ENCODE measurements around the gene IFNW1. TPM values are rescaled to one million over a fixed set of nuclear protein-coding genes. Genes with fewer than 3 reads are reported as not detected.
A peak's percentile ranks its signal among the peaks of the same experiment; 100 is the strongest.
"Not testable (repeated sequence)": the region's sequence is repeated elsewhere in the genome, so short reads cannot be mapped to it uniquely, and the experiment has no call there.

IFNW1 gene
- total RNA-seq, result not detected

DNA sequence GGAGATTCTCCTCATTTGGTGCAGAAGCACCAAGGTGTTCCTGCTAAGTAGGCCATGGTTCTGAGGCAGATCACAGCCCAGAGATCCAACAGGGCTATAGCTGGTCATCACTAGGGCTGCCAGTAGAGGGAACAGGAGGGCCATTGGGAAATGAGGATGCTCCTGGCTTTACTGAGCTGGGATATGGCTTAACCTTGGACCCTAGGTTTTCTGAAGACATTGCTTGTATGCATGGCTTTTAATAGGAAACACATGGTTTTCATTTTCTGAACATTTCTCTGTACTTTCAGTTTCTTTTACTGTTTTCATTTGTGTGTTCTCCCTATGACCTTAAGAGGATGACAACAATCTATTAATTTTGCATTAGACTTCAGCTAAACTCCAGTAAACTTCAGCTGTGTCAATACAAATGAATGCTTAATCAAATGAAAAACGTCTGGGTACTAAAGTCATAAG is at the start of gene IFNW1:
Gene IFNW1 (minus strand): TSS at position 406 of the 456 bp plus-strand sequence. CDS start 262 bp downstream, at position 144.
- POLR2A ChIA-PET, result no interaction called here
- Mint-ChIP-seq H3K27me3 (no peaks in the 10 kb centered on the region), H3K4me1 (peaks cover 39% of the 10 kb centered on the region), H3K4me3 (no peak within 1 kb of the TSS), H3K9me3 (peaks cover 8% of the 10 kb centered on the region), H3K36me3 (ENCODE audit: low read depth) (peaks cover 17% of the 10 kb centered on the region), H3K27ac (no peak within 1 kb of the TSS)
- no peak for DNase-seq
- CTCF ChIA-PET, result interaction anchor here (1.3 kb wide), 1 partner anchor 12 kb away, joined by 3 read pairs; no protein-coding TSS in a partner anchor

DNA sequence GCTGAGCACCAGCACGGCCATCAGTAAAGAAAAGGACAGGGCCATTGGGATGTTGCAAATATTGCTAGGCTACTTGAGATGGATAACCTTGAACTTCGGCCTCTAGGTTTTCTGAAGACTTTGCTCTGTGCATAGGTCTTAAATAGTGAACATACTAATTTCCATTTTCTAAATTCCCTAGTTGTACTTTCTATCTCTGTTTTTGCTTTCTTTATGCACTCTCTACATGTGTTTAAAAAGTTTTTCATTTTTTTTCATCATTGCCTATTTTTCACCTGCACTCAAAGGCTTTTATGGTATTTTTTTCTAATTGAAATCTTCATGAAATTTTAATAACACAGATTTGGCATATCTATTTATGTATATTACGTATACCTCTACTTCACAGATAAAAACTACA is 45.9 kb upstream of the IFNW1 start, which contains the start of gene IFNA4:
Gene IFNA4 (minus strand): TSS at position 101 of the 400 bp plus-strand sequence. CDS start 56 bp downstream, at position 45.
- CTCF ChIA-PET; DNase-seq; H3K36me3 Mint-ChIP-seq (ENCODE audit: low read depth); POLR2A ChIA-PET; H3K4me3 Mint-ChIP-seq; H3K27ac Mint-ChIP-seq; H3K4me1 Mint-ChIP-seq; H3K9me3 Mint-ChIP-seq: not testable (repeated sequence)
- H3K27me3 Mint-ChIP-seq, result peaks cover 20% of the 10 kb centered on the region

DNA sequence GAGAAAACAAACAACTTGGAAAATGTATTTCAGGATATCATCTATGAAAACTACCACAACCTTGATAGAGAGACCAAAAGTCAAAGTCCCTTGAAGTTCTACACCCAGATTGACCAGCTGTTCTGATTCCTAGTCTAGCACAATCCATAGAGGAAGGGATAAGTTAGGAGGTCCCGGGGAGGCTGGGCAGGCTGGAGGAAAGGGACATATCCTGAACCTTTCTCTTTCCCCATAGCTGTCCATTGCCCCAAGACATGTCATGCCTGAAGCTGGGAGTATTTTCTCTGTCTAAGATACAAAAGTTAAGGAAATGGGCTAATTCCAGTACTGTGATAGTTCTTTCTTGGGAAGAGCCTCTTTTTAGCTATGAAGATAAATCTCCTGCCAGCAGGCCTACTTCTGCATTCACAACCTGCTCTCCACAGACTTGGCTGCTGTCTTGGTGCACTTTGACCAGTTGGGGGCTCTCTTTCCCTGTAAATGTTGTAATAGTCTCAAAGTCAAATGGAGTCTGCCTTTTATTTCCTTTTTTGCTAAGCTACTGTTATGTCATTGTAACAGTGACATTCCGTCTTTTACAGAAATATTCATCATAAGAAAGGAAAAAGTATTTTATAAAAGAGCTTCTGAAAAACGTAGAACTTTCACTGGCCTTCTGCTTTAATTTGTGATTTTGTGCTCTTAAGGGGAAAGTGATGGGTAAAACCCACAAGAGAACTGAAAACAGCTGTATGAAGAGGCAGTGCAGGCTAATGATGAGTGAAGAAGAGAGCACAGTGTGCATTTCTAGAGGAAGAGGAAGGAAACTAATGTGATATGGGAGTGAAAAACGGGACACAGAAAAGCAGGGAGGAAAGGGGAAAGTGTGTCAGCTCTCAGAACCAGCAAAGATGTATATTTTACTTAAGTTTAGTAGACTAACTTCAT is 41.4 kb upstream of the IFNW1 start:
- H3K9me3 Mint-ChIP-seq; H3K36me3 Mint-ChIP-seq (ENCODE audit: low read depth); H3K4me3 Mint-ChIP-seq; POLR2A ChIA-PET; H3K4me1 Mint-ChIP-seq; H3K27ac Mint-ChIP-seq: not testable (repeated sequence)
- H3K27me3 Mint-ChIP-seq, result peaks cover 18% of the 10 kb centered on the region
- CTCF ChIA-PET, result interaction anchor here (0.6 to 3.8 kb wide), 23 partner anchors 9 to 605 kb away, joined by 3 to 21 read pairs (median 4); partner anchors contain the start of gene IFNA21
- DNase-seq, result peak; percentile 37

DNA sequence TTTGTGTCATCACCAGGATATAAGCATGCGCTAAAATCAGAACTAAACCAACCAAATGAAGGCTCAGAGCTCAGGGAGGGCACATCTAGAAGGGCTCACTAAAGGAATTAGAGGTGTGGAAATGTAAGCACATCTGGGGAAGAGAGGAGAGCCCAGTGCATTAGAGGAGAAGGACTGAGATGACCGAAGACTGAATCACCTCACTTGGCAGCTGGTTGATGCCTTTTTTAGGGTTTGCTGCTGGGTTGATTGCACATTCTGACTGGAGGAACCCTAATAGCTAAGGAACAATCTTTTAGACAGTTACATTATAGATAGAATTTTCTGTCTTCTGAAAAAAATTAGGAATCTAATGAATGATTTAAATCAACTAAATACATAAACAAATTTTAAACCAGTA is 33.0 kb upstream of the IFNW1 start:
- no peak for DNase-seq
- ChIA-PET CTCF (interaction anchor here (2.0 to 2.3 kb wide), 2 partner anchors 8 to 20 kb away, joined by 7 to 15 read pairs; no protein-coding TSS in a partner anchor), POLR2A (no interaction called here)
- Mint-ChIP-seq H3K9me3 (no peaks in the 10 kb centered on the region), H3K27me3 (peaks cover 16% of the 10 kb centered on the region), H3K27ac (no peak overlapping the region), H3K36me3 (ENCODE audit: low read depth) (no peaks in the 10 kb centered on the region), H3K4me1 (no peaks in the 10 kb centered on the region), H3K4me3 (no peak overlapping the region)

DNA sequence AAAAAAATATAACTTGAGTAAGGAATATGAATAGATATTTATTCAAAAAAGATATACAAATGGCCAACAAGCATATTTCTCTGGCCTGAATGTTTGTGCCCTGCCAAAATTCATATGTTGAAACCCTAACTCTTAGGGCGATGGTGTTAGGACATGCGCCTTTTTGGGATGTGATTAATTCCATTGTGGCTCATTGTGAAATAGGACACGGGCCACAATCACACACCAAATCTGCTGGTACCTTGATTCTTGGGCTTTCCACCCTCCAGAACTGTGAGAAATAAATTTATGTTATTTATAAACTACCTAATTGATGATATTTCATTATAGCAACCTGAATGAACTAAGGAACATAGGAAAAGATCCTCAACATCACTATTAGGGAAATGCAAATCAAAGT is 30.5 kb upstream of the IFNW1 start:
- POLR2A ChIA-PET, result no interaction called here
- Mint-ChIP-seq H3K4me3 (no peak overlapping the region), H3K9me3 (no peaks in the 10 kb centered on the region), H3K27ac (no peak overlapping the region), H3K4me1 (no peaks in the 10 kb centered on the region), H3K36me3 (ENCODE audit: low read depth) (no peaks in the 10 kb centered on the region), H3K27me3 (peaks cover 19% of the 10 kb centered on the region)
- CTCF ChIA-PET, result no interaction called here
- no peak for DNase-seq

DNA sequence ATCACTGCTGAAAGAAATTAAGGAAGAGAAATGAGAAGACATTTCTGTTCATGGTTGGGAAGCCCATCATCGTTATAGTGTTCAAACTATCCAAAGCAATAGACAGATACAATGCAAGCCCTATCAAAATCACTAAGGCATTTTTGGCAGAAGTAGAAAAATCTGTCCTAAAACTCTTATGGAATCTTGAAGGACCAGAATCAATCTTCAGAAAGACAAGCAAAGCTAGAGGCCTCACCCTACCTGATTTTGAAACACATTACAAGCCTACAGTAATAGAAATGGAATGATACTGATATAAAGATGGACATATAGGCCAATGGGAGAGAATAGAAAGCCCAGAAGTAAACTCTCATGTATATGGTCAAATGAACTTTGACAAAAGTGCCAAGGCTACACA is 29.7 kb upstream of the IFNW1 start:
- Mint-ChIP-seq H3K4me3 (no peak overlapping the region), H3K9me3 (no peaks in the 10 kb centered on the region), H3K36me3 (ENCODE audit: low read depth) (no peaks in the 10 kb centered on the region), H3K27ac (no peak overlapping the region), H3K27me3 (peaks cover 19% of the 10 kb centered on the region), H3K4me1 (no peaks in the 10 kb centered on the region)
- DNase-seq, result no peak
- ChIA-PET POLR2A (no interaction called here), CTCF (no interaction called here)

DNA sequence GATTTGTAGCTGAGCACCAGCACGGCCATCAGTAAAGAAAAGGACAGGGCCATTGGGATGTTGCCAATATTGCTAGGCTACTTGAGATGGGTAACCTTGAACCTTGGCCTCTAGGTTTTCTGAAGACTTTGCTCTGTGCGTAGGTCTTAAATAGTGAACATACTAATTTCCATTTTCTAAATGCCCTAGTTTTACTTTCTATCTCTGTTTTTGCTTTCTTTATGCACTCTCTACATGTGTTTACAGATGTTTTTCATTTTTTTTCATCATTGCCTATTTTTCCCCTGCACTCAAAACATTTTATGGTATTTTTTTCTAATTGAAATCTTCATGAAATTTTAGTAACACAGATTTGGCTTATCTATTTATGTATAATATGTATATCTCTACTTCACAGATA is 24.9 kb upstream of the IFNW1 start, which contains the start of gene IFNA21:
Gene IFNA21 (minus strand): TSS at position 101 of the 400 bp plus-strand sequence. CDS start 48 bp downstream, at position 53.
- peaks cover 24% of the 10 kb centered on the region for H3K27me3 Mint-ChIP-seq
- H3K4me1 Mint-ChIP-seq; H3K27ac Mint-ChIP-seq; POLR2A ChIA-PET; H3K4me3 Mint-ChIP-seq; H3K9me3 Mint-ChIP-seq; DNase-seq; H3K36me3 Mint-ChIP-seq (ENCODE audit: low read depth): not testable (repeated sequence)
- CTCF ChIA-PET, result interaction anchor here (0.8 to 1.2 kb wide), 2 partner anchors 16 to 28 kb away, joined by 3 read pairs; no protein-coding TSS in a partner anchor

DNA sequence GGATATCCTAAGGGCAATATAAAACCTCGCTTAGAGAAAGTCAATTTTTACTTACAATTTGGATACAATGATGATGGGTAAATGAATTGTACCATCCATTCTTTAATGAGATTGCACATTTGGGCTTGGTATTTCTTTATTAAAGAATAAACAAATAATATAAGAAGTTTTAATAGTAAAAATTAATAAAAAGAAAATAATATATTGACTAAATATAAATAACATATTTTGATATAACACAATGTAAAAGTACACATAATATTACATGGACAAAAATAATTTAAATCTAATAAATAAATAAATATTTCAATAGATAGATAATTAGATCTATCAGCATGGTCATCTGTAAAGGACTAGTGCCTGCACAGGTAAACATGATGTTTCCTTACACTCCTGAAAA is 23.9 kb upstream of the IFNW1 start:
- ChIA-PET POLR2A (no interaction called here), CTCF (no interaction called here)
- H3K36me3 Mint-ChIP-seq (ENCODE audit: low read depth), result peaks cover 5% of the 10 kb centered on the region
- no peak overlapping the region for H3K27ac Mint-ChIP-seq
- H3K4me1 Mint-ChIP-seq, result peaks cover 17% of the 10 kb centered on the region
- peaks cover 6% of the 10 kb centered on the region for H3K9me3 Mint-ChIP-seq
- no peak overlapping the region for H3K4me3 Mint-ChIP-seq
- DNase-seq, result no peak
- peaks cover 21% of the 10 kb centered on the region for H3K27me3 Mint-ChIP-seq

DNA sequence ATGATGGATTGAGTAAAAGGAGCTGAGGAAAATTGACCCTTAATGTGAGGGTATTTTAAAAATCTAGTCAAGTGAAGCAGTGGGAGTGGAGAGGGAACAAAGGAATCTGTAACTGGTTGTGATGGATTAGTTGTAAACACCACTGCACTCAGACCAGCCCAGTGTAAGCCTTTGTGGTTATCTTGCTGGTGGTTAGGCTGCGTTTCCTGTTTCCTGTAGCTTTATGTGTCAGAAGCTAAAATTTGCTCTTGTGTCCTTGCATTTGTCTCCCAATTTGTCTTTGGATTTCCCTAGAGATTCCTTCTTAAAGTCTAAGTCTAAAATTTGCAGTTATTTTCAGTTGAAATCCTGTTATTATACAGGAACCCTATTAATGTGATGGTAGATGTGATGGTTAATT is 18.5 kb upstream of the IFNW1 start:
- H3K4me1 Mint-ChIP-seq, result peaks cover 42% of the 10 kb centered on the region

DNA sequence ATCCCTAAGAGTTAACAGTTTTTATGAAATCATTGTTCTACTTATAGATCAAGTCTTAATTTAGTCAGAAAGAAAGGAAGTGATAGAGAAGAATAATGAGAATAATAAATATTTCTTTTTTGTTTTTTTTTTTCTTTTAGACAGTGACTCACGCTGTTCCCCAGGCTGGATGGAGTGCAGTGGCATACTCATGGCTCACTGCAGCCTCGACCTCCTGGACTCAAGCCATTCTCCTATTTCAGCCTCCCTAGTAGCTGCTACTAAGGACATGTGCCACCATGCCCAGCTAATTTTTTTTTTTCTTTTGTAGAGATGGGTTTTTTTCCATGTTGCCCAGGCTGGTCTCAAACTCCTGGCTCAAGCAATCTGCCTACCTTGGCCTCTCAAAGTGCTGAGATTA is 13.9 kb upstream of the IFNW1 start:
- no peak for DNase-seq
- Mint-ChIP-seq H3K4me1 (peaks cover 31% of the 10 kb centered on the region), H3K4me3 (no peak overlapping the region), H3K27me3 (peaks cover 8% of the 10 kb centered on the region), H3K36me3 (ENCODE audit: low read depth) (peaks cover 4% of the 10 kb centered on the region), H3K27ac (no peak overlapping the region), H3K9me3 (peaks cover 3% of the 10 kb centered on the region)
- ChIA-PET POLR2A (no interaction called here), CTCF (interaction anchor here (1.0 to 1.7 kb wide), 4 partner anchors 11 to 240 kb away, joined by 3 to 7 read pairs (median 4); no protein-coding TSS in a partner anchor)

More for the DNA sequence above, 18.5 kb upstream of the IFNW1 start:
- Mint-ChIP-seq H3K4me3 (peak overlapping the region; percentile 46), H3K27ac (peak overlapping the region; percentile 64), H3K9me3 (peaks cover 9% of the 10 kb centered on the region), H3K27me3 (peaks cover 3% of the 10 kb centered on the region), H3K36me3 (ENCODE audit: low read depth) (peaks cover 8% of the 10 kb centered on the region)
- ChIA-PET CTCF (interaction anchor here (1.9 to 2.0 kb wide), 2 partner anchors 23 to 35 kb away, joined by 7 to 10 read pairs; no protein-coding TSS in a partner anchor), POLR2A (no interaction called here)
- peak; percentile 74 for DNase-seq

DNA sequence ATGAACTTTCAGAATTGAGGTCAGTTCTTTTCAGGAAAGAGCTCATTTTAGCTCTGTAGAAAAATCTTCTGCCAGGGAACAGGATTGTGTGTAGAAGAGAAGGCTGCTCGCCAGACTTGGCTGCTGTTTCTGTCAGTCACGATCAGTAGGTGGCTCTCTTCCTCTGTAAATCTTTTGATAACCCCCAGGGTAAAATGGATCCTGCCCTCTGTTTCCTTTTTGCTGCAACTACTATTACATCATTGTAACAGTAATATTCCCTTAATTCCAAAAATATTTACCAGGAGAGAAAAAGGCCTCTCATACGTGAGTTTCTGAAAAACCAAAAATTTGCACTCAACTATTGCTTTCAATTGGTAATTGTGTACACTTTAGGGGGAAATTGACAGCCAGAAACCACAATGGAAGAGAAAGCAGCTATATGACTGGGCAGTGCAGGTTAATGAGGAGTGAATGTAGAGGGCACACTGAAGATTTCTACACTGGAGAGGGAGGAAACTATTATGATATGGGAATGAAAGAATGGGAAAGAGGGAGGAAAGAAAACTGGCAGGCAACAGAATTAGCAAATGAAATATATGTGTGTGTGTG is 12.5 kb upstream of the IFNW1 start:
- Mint-ChIP-seq H3K27me3 (peaks cover 8% of the 10 kb centered on the region), H3K4me3 (no peak overlapping the region), H3K27ac (no peak overlapping the region), H3K9me3 (peaks cover 5% of the 10 kb centered on the region), H3K36me3 (ENCODE audit: low read depth) (peaks cover 4% of the 10 kb centered on the region), H3K4me1 (peaks cover 20% of the 10 kb centered on the region)
- peak; percentile 34 for DNase-seq
- CTCF ChIA-PET, result interaction anchor here (0.6 to 1.6 kb wide), 8 partner anchors 13 to 963 kb away, joined by 3 to 5 read pairs (median 3); no protein-coding TSS in a partner anchor
- POLR2A ChIA-PET, result no interaction called here

DNA sequence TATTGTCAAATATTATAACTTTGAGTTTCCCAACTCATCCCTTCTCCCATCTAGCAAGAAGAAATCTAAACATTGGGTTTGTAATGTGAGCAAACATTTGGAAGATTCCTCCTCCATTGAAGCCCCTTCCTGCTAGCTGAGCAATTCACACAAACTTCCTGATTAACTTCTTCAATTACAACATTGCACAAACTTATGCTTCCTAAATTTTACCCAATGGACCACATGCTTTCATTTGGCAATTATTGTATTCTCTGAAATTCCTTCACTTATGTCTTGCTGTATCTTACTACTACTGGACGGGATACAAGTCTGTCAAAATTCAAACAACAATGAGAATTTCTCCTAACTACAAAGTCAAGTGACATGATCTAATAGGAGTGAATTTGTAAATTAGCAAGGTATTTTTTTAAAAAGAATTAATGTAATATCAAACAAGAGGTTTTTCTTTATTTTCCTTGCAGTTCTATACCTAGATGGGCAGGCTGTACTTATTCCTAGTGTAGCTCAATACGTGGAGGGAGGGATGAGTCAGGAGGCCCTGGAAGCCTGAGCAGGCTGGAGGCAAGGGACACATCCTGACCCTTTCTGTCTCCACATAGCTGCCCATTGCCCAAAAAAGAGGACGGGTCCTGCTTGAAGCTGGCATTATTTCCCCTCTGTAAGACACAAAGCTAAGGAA is 11.8 kb upstream of the IFNW1 start:
- Mint-ChIP-seq H3K9me3 (peaks cover 10% of the 10 kb centered on the region), H3K4me1 (peaks cover 15% of the 10 kb centered on the region), H3K27ac (no peak overlapping the region), H3K4me3 (no peak overlapping the region), H3K36me3 (ENCODE audit: low read depth) (peaks cover 10% of the 10 kb centered on the region), H3K27me3 (peaks cover 8% of the 10 kb centered on the region)
- CTCF ChIA-PET, result interaction anchor here (0.6 to 1.6 kb wide), 7 partner anchors 13 to 963 kb away, joined by 3 to 5 read pairs (median 3); no protein-coding TSS in a partner anchor
- POLR2A ChIA-PET, result no interaction called here
- DNase-seq, result no peak
